IMR-90 (cell line): ENCODE results near the gene ZNF607. TPM values are rescaled to one million over a fixed set of nuclear protein-coding genes. Genes with fewer than 3 reads are reported as not detected.
A peak's percentile ranks its signal among the peaks of the same experiment; 100 is the strongest.

ENCODE experiments used
- ATAC-seq: fragments of 200-7000 bp; cut with Tn5 transposase; 2 replicates; pipeline ENCODE4 v1.9.1; 2020; ENCODE audit warnings: low read depth, mild to moderate bottlenecking, moderate library complexity
- BruUV-seq: library from RNA; stranded (reverse); fragments of 400-500 nt; replicated peaks from 2 replicates; lab custom pipeline; 2021; lab: Mats Ljungman, UMichigan
- CTCF ChIA-PET: fragments of 300-600 bp; formaldehyde crosslinking; extraction: SDS; loops from one replicate; lab custom pipeline; 2021; ENCODE audit warnings: antibody characterized with exemption; lab: Yijun Ruan, JAX
- POLR2A ChIA-PET: fragments of 300-600 bp; sonication (Branson Sonifier 250); formaldehyde crosslinking; loops from one replicate; lab custom pipeline; 2022; ENCODE audit warnings: antibody characterized with exemption; ENCODE audit not compliant: unreplicated experiment; lab: Charles Lee
- DNase-seq: peaks from one replicate; pipeline ENCODE4 v3.0.0; 2013
- H2AFZ ChIP-seq: replicated peaks from 2 replicates; pipeline ENCODE3; 2013; ENCODE audit warnings: low read length, mild to moderate bottlenecking; ENCODE audit not compliant: poor library complexity
- H2AK5ac ChIP-seq: 2 replicates; pipeline ENCODE4 v1.6.1; 2013; ENCODE audit warnings: low read depth, low read length, inconsistent platforms
- H2AK9ac ChIP-seq: replicated peaks from 2 replicates; pipeline ENCODE3; 2013; ENCODE audit warnings: mild to moderate bottlenecking, low read depth, low read length, moderate library complexity; ENCODE audit not compliant: poor library complexity
- H2BK120ac ChIP-seq: 2 replicates; pipeline ENCODE4 v1.6.1; 2013; ENCODE audit warnings: low read depth, low read length, inconsistent platforms
- H2BK15ac ChIP-seq: 3 replicates; pipeline ENCODE4 v1.6.1; 2013; ENCODE audit warnings: low read depth, low read length, inconsistent platforms
- H2BK20ac ChIP-seq: 2 replicates; pipeline ENCODE4 v1.6.1; 2013; ENCODE audit warnings: low read depth, mild to moderate bottlenecking, inconsistent platforms, low read length, moderate library complexity
- H2BK5ac ChIP-seq: 2 replicates; pipeline ENCODE4 v1.6.1; 2013; ENCODE audit warnings: mild to moderate bottlenecking, low read depth, low read length, inconsistent platforms; ENCODE audit not compliant: poor library complexity, severe bottlenecking
- H3K14ac ChIP-seq: replicated peaks from 2 replicates; pipeline ENCODE4 v1.6.1; 2013; ENCODE audit warnings: low read depth, low read length, inconsistent platforms
- H3K18ac ChIP-seq: 2 replicates; pipeline ENCODE4 v1.6.1; 2013; ENCODE audit warnings: low read depth, low read length, control low read depth
- H3K23ac ChIP-seq: 2 replicates; pipeline ENCODE4 v1.6.1; 2013; ENCODE audit warnings: low read depth, low read length, inconsistent platforms
- H3K27ac ChIP-seq: 2 replicates; pipeline ENCODE4 v1.5.1; 2013; ENCODE audit warnings: mild to moderate bottlenecking, control low read depth, low read length; ENCODE audit not compliant: insufficient read depth
- H3K27me3 ChIP-seq: 2 replicates; pipeline ENCODE4 v1.6.1; 2013; ENCODE audit warnings: low read length; ENCODE audit not compliant: control insufficient read depth, insufficient read depth
- H3K36me3 ChIP-seq: 2 replicates; pipeline ENCODE4 v1.6.1; 2013; ENCODE audit warnings: low read length, mixed read lengths; ENCODE audit not compliant: control insufficient read depth, insufficient read depth
- H3K4ac ChIP-seq: 2 replicates; pipeline ENCODE4 v1.6.1; 2013; ENCODE audit warnings: low read depth, low read length, inconsistent platforms
- H3K4me1 ChIP-seq: 2 replicates; pipeline ENCODE4 v1.6.1; 2013; ENCODE audit warnings: low read length, mixed read lengths; ENCODE audit not compliant: control insufficient read depth, insufficient read depth
- H3K4me2 ChIP-seq: 2 replicates; pipeline ENCODE4 v1.6.1; 2013; ENCODE audit warnings: low read depth, mild to moderate bottlenecking, control low read depth, low read length, moderate library complexity
- H3K4me3 ChIP-seq: 2 replicates; pipeline ENCODE4 v1.5.1; 2013; ENCODE audit warnings: low read depth, mild to moderate bottlenecking, control low read depth, low read length, moderate library complexity; ENCODE audit not compliant: insufficient read depth
- H3K56ac ChIP-seq: 2 replicates; pipeline ENCODE4 v1.6.1; 2013; ENCODE audit warnings: low read length, inconsistent platforms; ENCODE audit not compliant: insufficient read depth; ENCODE audit errors: extremely low read depth
- H3K79me1 ChIP-seq, 2 experiments: 2 replicates each; pipeline ENCODE4 v1.6.1; 2013; ENCODE audit warnings: low read length in 2 of 2, inconsistent platforms in 1 of 2, low read depth in 1 of 2
- H3K9ac ChIP-seq: 2 replicates; pipeline ENCODE4 v1.6.1; 2013; ENCODE audit warnings: low read depth, low read length, control low read depth
- H3K9me1 ChIP-seq: 2 replicates; pipeline ENCODE4 v1.6.1; 2013; ENCODE audit warnings: low read length, inconsistent platforms; ENCODE audit not compliant: insufficient read depth
- H3K9me3 ChIP-seq: 2 replicates; pipeline ENCODE4 v1.6.1; 2013; ENCODE audit warnings: low read length; ENCODE audit not compliant: control insufficient read depth, insufficient read depth
- H4K20me1 ChIP-seq: 2 replicates; pipeline ENCODE4 v1.6.1; 2013; ENCODE audit warnings: low read length, inconsistent platforms; ENCODE audit not compliant: insufficient read depth
- H4K5ac ChIP-seq: 2 replicates; pipeline ENCODE4 v1.6.1; 2013; ENCODE audit warnings: mild to moderate bottlenecking, low read depth, low read length, control low read depth
- H4K8ac ChIP-seq, 2 experiments: 2 replicates each; pipeline ENCODE4 v1.6.1; 2013; ENCODE audit warnings: low read depth in 2 of 2, low read length in 2 of 2, control low read depth in 1 of 2, inconsistent platforms in 1 of 2
- H4K91ac ChIP-seq: 2 replicates; pipeline ENCODE4 v1.6.1; 2013; ENCODE audit warnings: low read depth, low read length, inconsistent platforms; ENCODE audit not compliant: insufficient read depth
- MAFK ChIP-seq: IDR thresholded peaks from 2 replicates; pipeline ENCODE4 v1.6.1; 2012; ENCODE audit warnings: low read depth, low read length, improper control_type of control experiment
- POLR2A ChIP-seq: IDR thresholded peaks from 2 replicates; pipeline ENCODE4 v1.6.1; 2012; ENCODE audit warnings: mild to moderate bottlenecking, low read depth, low read length
- WGBS, 2 experiments: methylation state at CpG; one replicate each; pipeline versions ENCODE4 v1.1.5 to v1.1.7; 2013; ENCODE audit warnings: missing lambda C conversion rate in 2 of 2; ENCODE audit not compliant: insufficient read length in 1 of 2; ENCODE audit errors: extremely low coverage in 2 of 2; 5-methylcytosine and 5-hydroxymethylcytosine counted together
- dilution Hi-C: fragments of 300-500 bp; cut with HindIII; formaldehyde crosslinking; loops from one replicate; pipeline ENCODE4 v1.14.3; 2018; ENCODE audit warnings: low sequenced_read_pairs; ENCODE audit not compliant: unreplicated experiment
- in situ Hi-C: fragments of 300-500 bp; cut with MboI; formaldehyde crosslinking; loops from 3 replicates; pipeline ENCODE4 v1.14.3; 2019; ENCODE audit warnings: low sequenced_read_pairs, inconsistent platforms, mixed read lengths
- intact Hi-C: fragments of 100-400 bp; cut with micrococcal nuclease; formaldehyde crosslinking; loops from 2 replicates; pipeline ENCODE4 v1.10.0; 2022
- polyA plus RNA-seq, 3 experiments: library from polyadenylated mRNA; depleted of rRNA; stranded (reverse); fragments of >200 nt; gene quantifications; 2 replicates each; pipeline ENCODE4 v1.2.3, GENCODE V29; 2012; ENCODE audit warnings: low replicate concordance in 1 of 3
- total RNA-seq: library from RNA; depleted of rRNA; stranded (reverse); fragments of >200 nt; gene quantifications from 2 replicates; pipeline ENCODE4 v1.2.3, GENCODE V29; 2012

ZNF607 gene
- total and polyA plus RNA-seq, 2 of the 4 experiments (the other 2 are of a cell fraction) = 1.2 to 2.7 TPM

GRCh38 chr19:37716140-37716539 is 3.4 kb downstream of the ZNF607 start:
- Histone ChIP-seq H3K18ac (no peak overlapping the region), H2BK15ac (no peak overlapping the region), H2BK20ac (no peak overlapping the region), H3K9me3 (no peaks in the 10 kb centered on the region), H4K20me1 (no peaks in the 10 kb centered on the region), H3K27ac (no peak overlapping the region), H2BK120ac (no peak overlapping the region), H4K91ac (no peak overlapping the region), H2AK9ac (no peak overlapping the region), H3K27me3 (no peaks in the 10 kb centered on the region), H3K9ac (no peak overlapping the region), H4K5ac (no peak overlapping the region), H3K4me2 (no peak overlapping the region), H2BK5ac (no peak overlapping the region), H3K4me1 (peaks cover 5% of the 10 kb centered on the region; the same call in 1 of the 2 replicates), H3K9me1 (no peaks in the 10 kb centered on the region), H3K56ac (no peak overlapping the region), H3K4me3 (no peak overlapping the region), H3K4ac (no peak overlapping the region), H3K14ac (no peak overlapping the region), H3K36me3 (peaks cover 1% of the 10 kb centered on the region; the same call in 1 of the 2 replicates), H2AK5ac (no peak overlapping the region), H3K23ac (no peak overlapping the region), H3K79me1 (peaks cover 8 to 11% of the 10 kb centered on the region in 2 experiments), H4K8ac (no peak overlapping the region), H2AFZ (no peak overlapping the region)
- DNase-seq (no peak), ATAC-seq (no peak)
- dilution Hi-C loops = no loop called here
- in situ Hi-C loops = no loop called here
- ChIA-PET POLR2A (no interaction called here), CTCF (no interaction called here)
- TF ChIP-seq POLR2A (no peak), MAFK (peak; percentile 86)
- intact Hi-C loops = no loop called here
- no TSS peak for BruUV-seq
- no CpG with 5 or more reads among the region's 2 CpGs for WGBS, 2 experiments
